Nucleus accumbens (tissue), 56 donors: Measurements from ENCODE around the gene LY9.

Source experiments
- DNase-seq, 56 donors: peaks; one replicate each; lab custom pipeline; 2025; lab: John Stamatoyannopoulos, UW

The LY9 gene

DNA sequence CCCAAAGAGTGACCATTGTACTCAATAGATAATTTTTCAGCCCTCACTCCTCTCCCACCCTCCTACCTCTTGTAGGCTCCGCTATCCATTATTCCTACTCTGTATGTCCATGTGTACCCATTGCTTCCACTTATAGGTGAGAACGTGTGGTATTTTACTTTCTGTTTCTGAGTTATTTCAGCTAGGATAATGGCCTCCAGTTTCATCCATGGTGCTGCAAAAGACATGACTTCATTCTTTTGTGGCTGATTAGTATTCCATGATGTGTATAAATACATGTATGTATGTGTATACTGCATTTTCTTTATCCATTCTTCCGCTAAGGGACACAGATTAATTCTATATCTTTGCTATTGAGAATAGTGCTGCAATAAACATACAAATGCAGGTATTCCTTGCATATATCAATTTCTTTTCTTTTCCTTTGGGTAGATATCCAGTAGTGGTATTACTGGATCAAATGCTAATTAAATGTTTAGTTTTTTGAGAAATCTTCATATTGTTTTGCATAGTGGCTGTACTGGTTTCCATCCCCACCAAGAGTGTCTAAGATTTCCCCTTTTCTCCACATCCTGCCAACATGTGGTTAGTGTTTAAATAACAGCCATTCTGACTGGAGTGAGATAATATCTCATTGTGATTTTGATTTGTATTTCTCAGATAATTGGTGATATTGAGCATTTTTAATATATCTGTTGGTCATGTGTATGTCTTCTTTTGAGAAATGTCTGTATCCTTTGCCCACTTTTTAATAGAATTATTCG lies 4.9 kb downstream of the LY9 start:
- no peak for DNase-seq

DNA sequence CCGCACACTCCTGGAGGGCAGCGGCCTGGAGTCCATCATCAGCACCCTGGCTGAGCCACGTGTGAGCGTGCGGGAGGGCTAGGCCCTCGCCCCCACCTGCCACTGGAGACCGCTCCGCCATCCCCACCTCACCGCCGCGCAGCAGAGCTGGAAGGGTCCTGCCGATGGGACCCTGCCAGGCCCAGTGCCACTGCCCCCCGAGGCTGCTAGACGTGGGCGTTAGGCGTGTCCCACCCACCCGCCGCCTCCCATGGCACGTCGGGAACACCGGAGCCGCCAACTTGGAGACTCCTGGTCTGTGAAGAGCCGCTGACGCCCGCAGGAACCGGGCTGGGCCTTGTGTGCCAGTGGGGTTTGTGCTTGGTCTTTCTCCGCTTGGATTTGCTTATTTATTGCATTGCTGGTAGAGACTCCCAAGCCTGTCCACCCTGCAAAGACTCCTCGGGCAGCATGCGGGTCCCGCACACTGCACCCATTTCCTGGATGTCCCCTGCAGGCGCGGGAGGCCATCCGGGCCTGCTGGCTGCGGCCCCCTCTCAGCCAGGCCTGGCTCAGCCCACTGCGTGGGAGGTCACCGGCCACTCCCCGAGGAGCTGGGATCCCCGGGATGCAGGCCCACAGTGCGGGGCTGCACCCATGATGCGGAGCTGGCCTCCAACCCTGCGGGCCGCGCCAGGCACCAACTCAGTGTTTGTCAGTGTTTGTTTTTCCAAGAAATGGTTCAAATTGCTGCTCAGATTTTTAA lies 6.0 kb downstream of the LY9 start:
- no peak for DNase-seq

DNA sequence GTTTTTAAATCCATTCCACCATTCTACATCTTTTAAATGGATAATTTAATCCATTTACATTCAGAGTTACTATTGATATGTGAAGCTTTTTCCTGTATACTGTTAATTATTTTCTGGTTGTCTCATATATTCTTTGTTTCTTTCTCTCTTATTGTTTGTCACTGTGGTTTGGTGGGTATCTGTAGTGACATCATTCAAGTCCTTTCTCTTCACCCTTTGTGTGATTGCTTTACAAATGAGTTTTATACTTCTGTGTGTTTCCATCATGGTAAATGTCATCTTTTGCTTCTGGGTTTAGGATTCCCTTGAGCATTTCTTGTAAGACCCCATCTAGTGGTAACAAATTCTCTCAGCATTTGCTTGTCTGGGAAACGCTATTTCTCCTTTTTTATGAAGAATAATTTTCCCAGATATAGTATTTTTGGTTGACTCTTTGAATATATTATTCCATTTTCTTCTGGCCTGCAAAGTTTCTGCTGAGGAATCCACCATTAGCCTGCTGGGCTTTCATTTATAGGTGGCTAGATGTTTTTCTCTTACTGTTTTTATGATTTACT lies 10.2 kb downstream of the LY9 start:
- no peak for DNase-seq

DNA sequence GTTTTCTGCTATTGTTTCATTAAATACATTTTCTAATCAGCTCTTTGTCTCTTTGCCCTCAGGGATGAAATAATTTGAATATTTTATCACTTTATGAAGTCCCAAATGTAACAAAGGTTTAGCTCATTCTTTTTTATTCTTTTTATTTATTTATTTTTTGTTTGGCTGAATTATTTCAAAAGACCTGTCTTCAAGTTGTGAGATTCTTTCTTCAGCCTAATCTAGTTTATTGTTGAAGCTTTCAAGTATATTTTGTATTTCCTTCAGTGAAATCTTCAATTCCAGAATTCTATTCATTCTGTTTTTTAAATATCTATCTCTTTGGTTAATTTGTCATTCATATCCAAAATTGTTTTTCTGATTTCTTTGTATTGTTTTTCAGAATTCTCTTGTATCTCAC lies 10.8 kb downstream of the LY9 start:
- DNase-seq: no peak

DNA sequence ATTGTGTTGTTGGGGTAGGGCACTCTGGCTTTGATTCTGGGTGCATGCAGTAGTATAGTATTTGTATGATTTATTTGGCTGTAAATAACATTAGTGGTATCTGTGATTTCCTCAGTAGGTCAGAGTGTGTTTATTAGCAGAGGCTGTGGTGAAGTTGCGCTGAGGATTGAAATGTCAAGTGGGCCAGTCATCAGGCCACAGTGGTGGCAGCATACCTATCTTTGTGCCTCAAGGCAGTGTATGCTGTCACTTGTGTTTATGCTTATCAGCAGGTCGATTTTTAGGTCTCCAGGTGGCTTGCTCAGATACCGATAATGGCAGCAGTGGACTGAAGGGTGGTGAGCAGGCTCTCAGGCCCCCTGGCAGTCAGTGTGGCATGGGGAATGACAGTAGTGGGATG lies 11.3 kb downstream of the LY9 start:
- DNase-seq: no peak

DNA sequence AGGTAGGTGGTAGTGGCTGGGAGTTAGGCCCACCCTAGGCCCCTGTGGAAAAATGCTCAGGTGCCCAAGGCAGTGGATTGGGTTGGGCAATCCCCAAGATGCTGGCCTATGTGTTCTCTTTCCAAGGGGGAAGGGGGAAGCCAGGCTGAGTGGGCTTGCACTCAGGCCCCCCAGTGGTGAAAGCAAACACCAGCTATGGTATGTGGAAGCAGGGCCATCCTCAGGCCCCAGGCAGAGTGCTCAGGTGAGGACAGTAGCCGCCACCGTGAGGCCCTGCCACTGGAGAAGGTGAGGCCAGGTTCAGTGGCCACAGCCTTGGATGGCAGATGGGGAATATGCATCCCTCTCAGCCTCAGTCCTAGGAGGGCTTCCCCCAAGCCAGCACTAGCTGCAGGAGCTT lies 11.8 kb downstream of the LY9 start:
- no peak for DNase-seq

DNA sequence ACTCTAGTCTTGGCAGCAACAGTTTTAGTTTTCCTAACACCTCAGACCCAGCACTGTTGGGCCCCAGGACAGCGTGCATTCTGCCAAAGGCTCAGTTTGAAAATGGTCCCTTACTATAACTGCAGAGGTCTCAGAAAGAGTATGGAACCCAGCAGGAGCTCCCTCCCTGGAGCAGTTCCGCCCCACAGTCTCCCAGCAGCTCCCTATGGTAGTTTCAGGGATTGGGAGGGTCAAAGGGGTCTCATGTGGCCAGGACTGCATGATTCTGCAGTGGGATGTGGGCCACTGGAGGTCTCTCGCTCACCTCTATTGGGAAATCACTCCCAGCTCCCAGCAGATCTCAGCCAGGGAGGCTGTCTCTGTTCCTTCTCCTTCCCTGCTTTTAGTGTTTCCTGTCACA lies 12.3 kb downstream of the LY9 start:
- DNase-seq: no peak

DNA sequence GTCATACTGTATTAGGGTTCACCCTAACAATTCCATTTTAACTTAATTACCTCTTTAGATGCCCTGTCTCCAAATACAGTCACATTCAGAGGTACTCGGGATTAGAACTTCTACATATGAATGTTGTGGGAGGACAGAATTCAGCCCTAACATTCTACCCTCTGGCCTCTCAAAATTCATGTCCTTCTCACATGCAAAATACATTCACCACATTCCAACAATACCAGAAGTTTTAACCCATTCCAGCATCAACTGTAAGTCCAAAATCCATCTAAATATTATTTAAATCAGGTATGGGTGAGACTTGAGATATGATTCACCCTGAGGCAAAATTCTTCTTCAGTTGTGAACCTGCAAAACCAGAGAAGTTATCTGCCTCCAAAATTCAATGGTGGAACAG lies 14.5 kb downstream of the LY9 start:
- DNase-seq: no peak

DNA sequence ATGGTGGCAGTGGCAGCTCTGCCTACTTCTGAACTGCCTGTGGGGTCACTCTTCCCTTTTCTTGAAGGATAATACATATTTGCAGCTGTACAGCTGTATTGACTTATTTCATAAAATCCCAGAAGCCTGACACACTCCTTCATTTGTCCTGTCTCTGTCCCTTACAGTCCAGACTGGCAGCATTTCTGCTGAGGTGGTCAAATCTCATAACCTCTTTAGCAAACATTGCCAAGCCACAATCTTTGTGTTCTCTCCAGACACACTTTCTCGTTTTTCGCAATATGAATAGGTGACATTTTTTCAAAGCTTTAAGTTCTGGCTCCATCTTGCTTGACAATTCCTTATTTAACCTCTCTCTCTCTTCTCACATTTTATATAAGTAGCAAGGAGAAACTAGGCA lies 15.2 kb downstream of the LY9 start:
- DNase-seq: no peak

DNA sequence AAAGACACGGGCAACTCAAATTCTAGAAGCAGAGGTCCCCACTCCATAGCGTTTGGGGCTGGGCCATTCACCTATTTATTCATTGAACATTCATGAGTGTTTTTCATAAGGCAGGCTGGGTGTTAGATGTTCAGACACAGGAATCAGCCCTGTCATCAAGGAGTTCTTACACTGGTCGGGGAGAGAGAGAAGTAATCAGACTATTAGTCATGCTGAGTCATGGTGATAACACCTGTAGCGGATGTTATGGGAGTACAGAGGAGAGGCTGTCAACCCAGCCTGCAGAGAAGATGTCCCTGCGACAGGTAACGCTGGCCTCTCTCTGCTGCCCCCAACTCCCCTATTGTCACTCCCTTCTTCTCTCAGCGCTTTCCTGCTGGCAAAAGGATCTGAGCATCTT lies 17.2 kb downstream of the LY9 start:
- DNase-seq: peak in 1 of 56 donors; percentile 7

DNA sequence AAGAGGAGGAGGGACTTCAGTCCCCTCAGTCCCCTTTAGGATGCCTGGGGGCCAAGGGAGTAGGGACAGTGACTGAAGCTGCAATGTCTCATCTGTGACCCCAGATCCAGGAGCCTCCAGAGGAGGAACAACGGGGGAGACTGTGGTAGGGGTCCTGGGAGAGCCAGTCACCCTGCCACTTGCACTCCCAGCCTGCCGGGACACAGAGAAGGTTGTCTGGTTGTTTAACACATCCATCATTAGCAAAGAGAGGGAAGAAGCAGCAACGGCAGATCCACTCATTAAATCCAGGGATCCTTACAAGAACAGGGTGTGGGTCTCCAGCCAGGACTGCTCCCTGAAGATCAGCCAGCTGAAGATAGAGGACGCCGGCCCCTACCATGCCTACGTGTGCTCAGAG lies 18.3 kb downstream of the LY9 start:
- no peak for DNase-seq

DNA sequence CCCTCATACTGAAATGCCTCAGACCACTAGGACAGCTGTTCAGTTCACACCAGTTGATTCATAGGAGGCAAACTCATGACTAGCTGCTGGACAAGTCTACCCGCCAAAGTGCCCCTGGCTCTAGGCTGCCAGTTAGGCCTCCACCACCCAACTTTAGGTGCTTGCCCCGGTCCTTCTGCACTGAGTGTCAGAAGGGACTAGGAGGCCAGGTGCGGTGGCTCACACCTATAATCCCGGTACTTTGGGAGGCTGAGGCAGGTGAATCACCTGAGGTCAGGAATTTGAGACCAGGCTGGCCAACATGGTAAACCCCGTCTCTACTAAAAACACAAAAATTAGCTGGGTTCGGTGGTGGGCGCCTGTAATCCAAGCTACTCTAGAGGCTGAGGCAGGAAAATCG lies 18.9 kb downstream of the LY9 start:
- no peak for DNase-seq

DNA sequence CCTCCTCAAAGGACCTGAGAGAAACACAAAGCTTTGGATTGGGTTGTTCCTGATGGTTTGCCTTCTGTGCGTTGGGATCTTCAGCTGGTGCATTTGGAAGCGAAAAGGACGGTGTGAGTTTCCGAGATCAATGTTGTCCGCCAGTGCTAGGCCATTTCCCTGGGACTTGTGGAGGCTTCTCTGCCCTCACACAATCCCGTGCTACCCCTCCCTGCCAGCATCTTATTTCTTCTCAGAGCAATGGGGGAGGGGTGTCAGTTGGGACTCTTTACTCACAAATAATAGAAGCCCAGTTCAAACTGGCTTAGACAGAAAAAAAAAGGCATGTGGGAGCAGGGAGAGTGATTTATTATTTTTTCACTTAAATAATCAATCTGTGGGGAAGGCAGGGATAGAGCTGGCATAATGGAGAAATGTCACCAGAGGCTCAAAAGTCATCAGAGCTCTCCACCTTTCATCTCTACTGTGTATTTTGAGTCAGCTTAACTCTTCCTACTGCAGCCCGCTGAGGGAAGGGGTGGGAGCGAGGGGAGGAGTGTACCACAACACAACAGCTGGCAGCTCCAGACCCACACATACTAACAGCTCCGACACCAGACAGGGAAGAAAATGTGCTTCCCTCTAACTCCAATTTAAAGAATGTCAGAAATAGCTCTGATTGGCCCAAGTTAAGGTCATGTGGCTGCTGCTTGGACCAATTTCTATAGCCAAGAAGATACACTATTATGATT lies 22.4 kb downstream of the LY9 start:
- DNase-seq: no peak

DNA sequence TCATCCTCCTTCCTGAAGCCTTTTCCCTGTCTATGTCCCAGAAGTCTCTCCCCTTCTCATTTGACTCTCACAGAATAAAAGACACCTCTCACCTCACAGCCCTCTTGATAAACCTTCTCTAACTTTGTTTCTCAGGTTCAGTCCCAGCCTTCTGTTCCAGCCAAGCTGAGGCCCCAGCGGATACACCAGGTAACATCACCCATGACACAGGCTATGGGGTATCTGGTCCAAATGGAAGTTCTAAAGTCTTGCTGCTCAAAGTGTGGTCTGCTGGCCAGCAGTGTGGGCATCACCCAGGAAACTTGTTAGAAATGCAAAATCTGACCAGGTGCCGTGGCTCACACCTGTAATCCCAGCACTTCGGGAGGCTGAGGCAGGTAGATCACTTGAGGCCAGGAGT lies 23.2 kb downstream of the LY9 start:
- no peak for DNase-seq

DNA sequence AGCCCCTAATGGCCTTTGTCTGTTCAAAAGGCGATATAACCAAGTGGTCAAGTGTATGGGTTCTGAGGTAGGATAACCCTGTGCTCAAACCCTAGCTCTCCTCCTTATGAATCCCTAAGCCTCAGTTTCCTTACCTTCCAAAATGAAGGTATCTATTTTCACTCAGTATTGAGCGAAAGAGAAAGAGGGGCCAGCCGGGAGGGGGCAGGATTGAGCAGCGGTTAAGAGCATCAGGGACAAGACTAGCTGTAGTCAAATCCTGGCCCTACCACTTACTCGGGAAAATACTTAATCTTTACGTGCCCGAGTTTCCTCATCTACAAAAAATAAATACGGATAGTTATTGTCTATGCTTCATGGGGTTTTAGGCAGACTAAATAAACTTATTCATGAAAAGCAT lies 25.7 kb downstream of the LY9 start:
- DNase-seq: no peak

DNA sequence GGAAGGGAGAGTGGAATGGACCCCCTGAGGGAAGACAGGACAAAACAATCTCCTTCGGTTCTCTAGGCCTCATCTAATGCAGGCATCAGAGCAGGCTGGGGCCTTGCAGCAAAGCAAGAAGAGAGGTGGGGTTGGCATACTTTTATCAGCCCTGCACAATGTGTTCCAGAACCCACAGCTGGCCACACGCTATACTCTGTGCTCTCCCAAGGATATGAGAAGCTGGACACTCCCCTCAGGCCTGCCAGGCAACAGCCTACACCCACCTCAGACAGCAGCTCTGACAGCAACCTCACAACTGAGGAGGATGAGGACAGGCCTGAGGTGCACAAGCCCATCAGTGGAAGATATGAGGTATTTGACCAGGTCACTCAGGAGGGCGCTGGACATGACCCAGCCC lies 27.3 kb downstream of the LY9 start:
- DNase-seq: no peak

DNA sequence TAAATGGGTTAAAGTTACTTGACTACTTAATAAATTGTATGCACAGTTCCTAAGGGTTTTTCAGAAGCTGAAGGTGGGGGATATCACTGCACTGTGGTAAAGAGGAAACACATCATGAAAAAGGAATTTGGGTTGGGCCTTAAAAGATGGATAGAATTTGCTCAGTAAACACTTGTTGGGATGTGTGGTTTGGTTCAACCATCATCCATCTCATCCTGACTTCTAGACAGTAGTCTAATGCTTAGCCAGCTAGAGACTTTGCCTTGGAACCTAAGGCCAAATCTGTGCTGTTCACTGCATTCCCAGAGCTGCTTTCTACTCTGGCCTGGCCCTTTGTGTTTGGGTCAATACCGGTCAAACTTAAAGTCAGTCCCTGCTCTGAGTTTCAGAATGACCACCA lies 30.6 kb downstream of the LY9 start:
- DNase-seq: no peak

DNA sequence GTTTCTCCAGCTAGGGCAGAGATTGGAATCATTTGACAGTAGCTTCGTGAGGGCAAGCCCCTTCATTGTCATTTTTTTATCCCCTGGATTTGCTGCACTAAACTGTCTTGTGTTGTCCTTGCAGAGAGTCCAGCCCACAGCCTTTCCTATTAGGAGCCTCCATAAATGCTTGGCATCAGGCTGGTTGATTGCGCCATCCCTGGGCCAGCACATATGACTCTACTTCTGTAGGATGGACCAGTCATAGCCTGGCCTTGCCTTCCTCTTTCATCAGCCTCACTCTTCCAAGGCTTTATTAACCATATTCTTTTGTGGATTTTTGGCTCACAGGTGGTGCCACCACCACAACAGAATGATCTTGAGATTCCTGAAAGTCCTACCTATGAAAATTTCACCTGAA lies 31.4 kb downstream of the LY9 start:
- no peak for DNase-seq

DNA sequence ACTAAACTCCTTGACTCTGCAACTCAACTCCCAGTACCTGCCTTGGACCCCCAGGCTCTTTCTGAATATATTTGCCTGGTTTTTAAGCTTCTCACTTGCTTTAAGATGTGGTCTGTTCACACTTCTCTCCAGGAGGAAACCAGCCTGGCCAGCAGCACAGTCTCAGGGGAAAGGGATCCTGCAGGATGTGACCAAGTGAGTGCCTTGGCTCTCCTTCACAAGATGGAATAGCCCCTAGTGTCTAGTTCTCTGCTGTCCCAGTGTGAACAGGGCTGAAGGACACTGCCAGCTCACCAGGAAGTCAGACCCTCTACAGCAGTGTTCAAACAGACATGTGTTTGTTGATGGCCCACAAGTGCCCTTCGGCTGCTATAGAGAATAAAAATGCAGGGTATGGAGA lies 33.8 kb downstream of the LY9 start:
- DNase-seq: no peak

DNA sequence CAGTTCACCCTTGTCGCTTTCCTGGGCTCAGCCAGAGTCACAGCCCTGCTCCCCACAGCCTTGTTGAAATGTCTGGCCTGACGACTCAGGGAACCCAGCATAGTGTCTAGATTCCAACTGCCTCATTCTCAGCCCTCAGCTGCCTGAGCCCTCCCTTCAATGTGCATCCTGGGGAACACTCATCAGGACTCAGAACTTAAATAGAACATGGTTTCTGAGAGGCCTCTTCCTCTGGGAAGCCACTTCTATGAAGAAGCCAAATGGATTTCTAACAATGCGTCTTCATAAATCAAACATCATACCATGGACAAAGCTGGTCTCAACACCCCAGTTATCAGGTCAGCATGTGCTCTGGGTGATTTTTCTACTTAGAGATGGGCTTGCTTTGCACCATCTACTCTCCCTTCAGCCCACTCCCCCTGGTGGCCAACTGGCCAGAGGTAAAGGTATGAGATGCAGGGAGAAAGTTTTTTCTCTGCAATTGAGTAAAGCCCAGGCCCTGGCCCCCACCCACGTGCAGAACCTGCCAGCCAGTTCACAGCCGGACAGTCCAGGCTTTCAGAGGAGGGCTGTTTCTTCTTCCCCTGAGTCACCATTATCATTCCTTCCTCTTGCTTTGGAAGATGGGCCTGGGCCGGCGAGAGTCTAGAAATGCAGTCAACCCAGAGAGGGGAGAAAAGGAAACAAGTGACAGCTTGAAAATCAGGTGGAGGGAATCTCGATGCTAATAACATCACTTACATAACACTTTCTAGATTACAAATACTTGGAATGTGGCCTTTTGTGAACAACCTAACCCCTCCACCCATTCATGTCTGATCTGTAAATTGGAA lies 34.6 kb downstream of the LY9 start:
- DNase-seq: peak in 4 of 56 donors; percentile 1 to 25 (median 2)
